Stimulated activated CD4-positive, alpha-beta T cell treated with anti-CD3 and anti-CD28 coated beads, Interleukin-1b, Interleukin-23, amount 100 ng/mL, for 24 hours (primary cell): ENCODE measurements around the gene SLC24A4.
"Not testable (repeated sequence)": the region's sequence is repeated elsewhere in the genome, so short reads cannot be mapped to it uniquely, and the experiment has no call there.

Experiments used
- DNase-seq, 4 experiments: peaks; one replicate each; pipeline ENCODE4 v3.0.0-alpha.2; 2020; ENCODE audit warnings: low read depth in 4 of 4, low spot score in 1 of 4

SLC24A4 gene

DNA sequence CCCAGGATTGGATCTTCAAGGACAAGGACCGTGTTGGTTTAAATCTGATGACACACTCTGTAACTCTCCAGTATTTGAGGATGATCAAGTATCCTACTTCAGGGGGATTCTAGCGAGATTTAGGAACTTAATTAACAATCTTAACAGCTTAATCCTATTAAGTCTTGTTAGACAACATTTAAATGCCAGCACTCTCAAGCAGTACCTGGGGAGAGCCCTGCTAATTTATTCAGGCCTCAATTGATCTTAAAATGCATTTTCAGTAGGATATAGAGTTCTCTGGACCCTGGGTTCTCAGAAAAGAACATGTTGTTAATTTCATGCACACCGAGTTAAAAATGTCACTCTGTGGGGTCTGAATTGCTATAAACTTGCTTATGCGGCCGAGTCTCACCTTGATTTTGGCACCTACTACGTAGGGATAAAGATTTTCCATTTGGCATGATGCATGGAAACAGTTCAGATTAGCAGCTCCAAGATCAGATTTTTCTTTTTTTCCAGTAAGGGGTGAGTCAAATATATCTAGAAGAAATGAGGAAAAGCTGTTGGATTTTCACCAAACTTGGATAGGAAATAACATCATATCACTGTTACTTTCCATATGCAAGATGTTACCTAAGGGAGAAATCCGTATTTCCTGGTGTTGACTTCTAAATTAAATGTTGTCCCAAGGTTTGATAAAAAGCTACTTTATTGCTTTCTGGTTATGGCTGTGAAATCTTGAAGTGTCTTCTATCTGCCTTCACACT, 76.1 kb downstream of the SLC24A4 start:
- no peak for DNase-seq

DNA sequence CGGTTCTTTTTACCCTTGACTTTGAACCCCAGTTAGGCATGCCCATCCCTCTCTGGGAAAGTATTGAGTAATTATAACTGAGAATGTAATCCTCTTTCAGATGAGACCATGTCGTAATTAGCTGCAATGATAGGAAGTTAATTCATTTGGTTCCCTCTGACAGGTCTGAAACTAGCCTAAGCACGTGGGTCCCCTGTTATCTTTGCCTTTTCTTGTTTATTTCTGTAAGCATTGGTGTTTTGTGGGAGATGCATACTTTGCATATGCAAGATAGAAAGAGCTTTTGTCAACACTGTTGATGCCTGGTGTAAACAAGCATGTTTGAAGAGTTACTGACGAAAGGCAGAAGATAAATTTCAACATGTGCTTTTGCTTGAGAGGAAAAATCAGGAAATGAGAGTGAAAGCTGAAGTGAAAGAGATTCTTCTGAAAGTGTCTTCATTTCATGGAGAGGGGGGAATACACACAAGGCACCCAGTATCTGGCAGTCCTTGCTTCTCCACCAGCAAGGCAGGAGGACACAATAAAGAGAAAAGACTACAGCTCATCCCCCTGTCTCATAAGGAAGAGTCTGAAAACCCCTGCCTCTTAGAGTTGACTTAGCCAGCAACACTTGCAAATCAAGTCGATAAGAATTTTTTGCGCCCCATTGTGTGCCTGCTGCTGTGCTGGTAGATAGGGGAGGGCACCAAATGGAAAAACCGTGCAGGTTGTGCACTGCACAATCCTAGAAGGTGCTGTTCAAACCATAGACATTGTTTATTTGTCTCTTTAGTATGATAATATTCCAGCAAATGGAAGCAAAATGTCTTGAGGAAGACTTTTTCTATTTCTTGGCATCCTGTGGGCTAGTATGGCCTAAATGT, 77.8 kb downstream of the SLC24A4 start:
- DNase-seq, result no peak

DNA sequence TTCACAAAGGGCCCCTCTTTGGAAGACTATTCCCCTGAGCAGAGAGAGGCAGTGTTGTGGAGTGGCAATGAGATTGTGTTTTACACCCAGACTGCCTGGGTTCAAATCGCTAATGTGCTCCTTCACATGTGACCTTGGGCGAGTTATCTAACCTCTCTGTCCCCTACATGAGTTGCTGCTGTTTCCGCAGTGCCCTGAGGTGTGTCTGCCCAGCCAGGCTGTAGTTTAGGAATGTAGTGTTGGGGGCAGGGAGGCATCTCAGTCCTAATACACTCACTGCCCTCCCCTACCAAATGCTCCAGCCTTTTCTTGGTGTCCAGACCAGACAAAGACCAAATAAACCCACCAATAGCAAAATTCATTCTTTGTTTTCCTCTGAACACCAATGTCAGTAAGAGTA, 78.6 kb downstream of the SLC24A4 start:
- no peak for DNase-seq

DNA sequence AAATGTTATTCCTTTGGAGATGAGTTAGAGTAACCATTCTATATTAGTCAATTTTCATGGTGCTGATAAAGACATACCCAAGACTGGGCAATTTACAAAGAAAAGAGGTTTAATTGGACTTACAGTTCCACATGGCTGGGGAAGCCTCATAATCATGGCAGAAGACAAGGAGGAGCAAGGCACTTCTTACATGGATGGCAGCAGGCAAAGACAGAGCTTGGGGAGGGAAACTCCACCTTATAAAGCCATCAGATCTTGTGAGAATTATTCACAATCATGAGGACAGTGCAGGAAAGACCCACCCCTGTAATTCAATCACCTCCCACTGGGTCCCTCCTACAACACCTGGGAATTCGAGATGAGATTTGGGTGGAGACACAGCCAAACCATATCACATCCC, 79.5 kb downstream of the SLC24A4 start:
- not testable (repeated sequence) for DNase-seq

DNA sequence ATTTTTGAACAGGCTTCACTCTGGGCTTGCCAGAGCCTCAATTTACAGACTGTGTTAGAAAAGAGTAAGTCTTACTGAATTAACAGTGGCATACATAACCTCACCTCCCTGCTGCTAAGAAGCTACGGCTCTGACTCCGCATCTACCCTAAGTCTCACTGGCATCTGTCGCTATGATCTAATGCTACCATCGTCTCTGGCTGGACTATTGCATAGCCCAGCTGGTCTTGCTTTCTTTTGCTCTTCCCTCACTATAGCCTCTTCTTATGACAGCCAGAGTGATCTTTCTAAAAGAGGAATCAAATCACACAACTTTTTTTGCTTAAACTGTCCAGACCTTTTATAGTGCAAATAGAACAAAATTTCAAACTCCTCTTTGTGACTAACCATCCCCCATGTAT, 81.1 kb downstream of the SLC24A4 start:
- DNase-seq, result no peak

DNA sequence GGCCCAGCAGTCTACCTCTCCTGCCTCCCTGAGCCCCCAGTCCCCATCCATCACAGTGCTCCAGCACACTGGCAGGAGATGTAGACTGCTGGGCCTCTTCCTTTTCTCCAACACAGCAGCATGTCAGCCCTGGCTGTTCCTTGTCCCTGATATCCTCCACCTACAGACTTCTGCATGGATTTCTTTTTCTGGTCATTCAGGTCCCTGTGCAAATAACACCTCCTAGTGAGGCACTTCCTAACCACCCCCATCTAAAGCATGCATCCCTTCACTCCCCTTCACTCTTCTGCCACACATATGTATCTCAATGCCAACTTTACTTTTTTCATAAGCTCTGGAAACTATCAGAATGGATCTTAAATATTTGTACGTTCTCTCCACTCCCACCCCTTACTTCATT, 81.5 kb downstream of the SLC24A4 start:
- no peak for DNase-seq

DNA sequence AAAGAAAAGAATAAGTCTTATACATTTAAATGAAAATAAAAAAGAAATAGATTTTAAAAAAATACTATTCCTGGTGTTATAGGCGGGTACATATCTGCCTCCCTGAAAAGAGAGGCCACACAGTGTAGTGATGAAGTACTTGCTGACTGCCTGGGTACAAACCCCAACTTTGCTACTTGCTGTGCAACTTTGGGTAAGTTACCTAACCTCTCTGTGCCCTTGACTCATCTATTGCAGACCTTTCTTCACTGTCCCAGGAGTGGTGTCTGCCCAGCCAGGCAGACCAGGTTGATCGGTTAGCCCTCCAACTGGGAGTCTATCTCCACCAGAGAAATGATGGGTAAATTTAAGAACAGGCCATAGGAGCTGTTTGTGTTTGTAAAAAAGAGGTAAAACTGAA, 82.0 kb downstream of the SLC24A4 start:
- no peak for DNase-seq

DNA sequence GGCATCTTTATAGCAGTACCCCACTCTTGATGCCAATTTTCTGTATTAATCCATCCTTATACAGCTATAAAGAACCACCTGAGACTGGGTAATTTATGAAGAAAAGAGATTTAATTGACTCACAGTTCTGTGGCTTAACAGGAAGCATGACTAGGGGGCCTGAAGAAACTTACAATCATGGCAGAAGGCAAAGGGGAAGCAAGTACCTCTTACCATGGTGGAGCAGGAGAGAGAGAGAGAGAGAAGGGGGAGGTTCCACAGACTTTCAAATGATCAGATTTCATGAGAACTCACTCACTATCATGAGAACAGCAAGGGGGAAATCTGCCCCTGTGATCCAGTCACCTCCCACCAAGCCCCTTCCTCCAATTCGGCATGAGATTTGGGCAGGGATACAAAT, 84.4 kb downstream of the SLC24A4 start:
- no peak for DNase-seq

DNA sequence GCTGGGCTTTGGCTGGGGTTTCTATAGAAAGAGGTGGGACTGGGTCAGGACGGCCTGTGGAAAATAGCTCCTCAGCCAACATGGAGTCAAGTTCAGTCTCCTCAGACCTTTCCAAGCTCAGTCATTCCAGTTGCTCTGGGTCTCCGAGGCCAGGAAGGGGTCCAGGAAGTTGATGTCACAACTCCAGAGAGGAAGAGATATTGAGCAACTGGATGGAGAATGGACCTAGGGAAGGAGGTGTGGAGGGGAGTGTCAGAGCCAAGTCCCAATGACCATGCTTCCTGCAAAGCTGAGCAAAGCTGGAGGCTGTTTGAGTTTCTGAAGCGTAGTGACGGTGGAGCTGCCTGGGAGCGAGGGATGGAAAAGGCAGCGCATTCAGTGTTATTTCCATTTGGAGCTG, 86.1 kb downstream of the SLC24A4 start:
- DNase-seq, result no peak

DNA sequence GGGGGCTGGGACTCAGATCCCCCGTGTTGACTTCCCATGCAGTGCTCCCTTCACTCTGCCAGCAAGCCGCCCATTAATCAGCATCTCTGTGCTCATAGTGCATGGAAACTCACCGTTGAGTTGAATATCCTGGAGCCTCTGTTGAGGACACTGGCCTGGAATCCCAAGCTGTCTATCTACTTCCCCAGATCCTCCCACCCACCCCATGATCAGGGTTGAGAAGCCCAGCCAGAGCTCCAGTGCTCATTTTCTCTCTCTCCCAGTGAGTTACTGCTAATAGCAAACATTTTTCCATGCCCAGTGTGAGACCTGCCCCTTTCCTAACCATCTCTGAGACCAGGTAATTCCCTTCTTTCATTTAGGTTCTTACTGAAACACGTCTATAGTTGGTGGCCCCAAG, 88.2 kb downstream of the SLC24A4 start:
- no peak for DNase-seq

DNA sequence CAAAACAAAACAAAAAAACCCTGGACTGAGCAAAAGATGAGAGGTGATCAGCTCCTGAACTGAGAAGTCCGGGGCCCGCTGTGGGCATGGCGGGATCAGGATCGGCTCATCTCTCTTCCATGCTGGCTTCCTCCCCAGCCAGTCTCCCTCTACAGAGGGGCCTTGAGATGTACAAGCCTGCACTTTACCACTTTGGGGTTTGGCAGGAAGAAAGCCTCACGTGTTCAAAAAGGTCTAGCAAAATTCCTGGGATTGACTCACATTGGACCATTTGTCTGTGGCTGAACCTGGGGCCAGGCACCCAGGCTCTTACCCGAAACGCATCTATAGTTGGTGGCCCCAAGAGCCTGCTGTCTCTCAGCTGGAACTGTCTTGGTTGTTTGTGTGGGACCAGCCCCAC, 89.0 kb downstream of the SLC24A4 start:
- no peak for DNase-seq

DNA sequence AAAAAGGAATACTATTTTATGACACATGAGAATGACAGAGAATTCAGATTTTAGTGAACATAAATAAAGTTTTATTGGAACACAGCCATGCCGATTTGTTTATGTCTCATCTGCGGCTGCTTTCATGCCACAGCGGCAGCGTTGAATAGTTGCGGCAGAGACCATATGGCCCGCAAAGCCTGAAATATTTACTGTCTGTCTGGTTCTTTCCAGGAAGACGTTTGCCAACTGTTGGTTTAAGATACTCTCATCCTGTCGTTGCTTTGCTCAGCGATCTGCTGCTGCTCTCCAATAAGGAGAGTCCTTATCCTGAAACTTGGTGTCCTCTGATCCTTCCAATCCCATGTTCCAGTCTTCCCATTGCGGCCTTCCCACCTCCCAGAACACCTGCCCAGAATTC, 89.9 kb downstream of the SLC24A4 start:
- DNase-seq, result no peak

DNA sequence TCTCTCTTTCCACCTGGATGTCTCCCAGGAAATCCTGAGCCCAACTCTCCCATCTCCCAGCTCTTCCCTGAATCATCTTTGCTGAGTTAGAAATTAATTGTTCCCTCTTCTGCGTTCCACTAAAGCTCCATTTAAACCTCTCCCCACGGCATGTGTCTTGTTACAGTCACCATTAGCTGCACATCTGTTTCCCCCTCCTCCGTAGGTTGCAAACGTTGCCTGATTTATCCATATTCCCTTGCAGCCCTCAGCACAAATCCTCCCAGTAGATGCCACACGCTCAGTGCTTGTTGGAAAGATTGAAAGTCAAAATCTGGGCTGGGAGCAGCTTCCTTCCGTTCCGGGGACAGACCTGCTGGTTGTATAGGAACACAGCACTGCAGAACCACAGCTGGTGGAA, 90.4 kb downstream of the SLC24A4 start:
- no peak for DNase-seq

DNA sequence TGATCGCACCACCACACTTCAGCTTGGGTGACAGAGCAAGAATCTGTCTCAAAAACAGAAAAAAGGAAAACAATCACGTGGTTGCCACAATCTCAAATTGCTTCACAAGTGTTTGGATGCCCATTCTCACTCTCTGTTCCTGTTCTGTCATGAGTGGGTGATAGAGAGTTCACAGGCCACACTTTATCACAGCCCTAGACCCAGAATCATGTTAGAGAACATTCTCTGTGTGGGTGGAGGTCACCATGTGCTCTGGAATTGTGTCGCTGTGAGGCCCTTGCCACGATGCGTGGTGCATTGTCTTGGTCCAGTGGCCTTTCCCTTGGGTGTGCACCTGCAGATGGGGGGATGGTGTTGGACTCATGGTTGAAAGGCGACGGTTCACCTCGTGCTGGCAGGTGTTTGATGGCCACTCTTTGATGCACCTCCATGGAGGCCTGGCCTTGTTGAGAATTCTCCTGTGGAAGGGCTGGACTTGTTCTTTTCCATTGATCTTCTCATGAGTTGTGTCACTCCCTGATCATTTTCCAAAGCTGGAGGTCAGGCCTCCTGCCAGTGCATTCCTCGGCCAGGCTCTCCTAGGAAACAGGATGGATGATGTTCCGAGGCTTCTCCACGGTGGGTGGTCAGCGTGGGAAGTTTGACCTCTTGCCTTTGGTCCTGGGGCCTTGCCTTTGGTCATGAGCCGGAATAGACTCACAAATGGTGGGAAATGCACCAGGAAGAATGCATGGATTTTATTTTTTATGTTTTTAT, 91.9 kb downstream of the SLC24A4 start:
- DNase-seq, result no peak

DNA sequence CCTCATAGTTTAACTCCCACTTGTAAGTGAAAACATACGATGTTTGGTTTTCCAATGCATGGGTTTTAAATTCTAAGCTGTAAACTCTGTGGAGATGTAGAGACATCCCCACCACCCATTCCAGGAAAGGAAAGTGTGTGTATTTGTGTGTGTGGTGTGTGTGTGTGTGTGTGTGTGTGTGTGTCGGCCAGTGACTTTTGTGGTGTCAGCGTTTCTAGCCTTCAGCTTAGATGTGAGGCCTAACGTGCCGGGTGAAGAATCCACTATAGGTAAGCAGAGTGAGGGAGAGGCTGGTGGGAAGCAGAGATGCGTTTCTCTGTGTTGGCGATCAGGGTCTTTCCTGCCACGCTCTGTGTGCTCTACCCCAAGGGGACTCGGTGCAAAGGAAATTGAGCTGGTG, 93.0 kb downstream of the SLC24A4 start:
- no peak for DNase-seq

DNA sequence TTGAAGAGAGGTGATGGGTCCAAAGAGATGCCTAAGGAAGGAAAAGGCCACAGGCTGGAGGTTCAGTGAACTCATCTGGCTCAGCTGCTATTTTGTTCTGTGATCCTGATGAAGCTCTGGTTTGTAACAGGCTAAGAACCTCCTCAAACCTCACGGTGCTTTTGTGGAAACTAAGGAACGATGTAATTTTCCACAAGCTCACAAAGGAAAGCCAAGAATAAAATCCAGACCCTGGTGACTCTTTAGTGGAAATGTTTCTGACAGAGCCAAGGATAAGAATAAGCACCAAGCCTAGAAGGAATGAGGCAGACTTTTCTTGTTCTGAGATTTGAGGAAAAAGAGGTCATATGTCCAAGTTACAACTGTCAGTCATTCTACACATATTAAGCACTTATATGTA, 93.6 kb downstream of the SLC24A4 start:
- no peak for DNase-seq

DNA sequence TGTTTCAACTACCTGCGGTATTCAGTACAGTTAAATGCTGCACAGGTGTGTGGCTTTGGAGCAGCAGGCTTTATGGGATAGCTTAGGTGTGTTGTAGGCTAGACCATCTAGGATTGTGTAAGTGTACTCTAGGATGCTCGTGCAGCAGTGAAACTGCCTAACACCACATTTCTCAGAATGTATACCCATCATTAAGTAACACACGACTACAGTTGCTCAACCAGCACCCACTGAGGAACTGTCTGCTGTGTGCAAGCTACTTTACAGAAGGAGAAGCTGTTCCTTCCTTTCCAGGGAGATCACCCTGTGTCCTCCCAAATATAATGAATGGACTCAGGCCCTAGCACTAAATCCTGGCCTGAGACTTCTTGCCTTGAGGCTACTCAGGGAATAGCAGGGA, 94.8 kb downstream of the SLC24A4 start:
- DNase-seq, result no peak

DNA sequence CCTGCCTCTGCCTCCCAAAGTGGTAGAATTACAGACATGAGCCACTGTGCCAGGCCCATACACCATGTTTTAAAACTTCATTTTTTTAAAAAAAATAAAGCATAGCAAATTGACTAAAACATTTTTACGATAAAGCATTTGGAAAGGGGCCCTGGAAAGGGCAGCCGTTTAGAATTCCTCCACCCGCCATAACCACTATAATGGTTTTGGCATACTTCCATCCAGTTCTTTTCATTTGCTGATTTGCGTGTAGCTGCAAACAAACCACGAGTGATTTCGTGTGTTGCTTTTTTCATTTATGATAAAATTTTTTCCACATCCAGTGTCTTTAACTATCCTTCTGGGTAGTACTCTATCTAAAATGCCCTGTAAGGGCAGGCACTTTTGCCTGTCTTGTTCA, 98.8 kb downstream of the SLC24A4 start:
- no peak for DNase-seq

DNA sequence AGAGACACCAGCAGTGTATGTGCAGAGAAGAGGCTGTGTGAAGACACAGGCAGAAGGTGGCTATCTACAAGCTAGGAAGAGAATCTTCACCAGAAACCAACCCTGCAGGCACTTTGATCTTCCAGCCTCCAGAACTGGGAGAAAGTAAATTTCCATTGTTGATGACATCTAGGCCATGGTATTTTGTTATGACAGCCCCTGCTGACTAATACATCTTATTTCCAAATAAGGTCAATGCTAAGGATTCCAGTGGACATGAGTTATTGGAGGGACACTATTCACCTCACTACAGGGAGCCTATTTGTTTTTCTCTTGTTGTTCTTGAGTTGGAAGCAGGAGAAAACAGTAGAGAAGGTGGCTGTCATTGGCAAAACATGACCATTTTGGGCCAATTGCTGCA, 102.1 kb downstream of the SLC24A4 start:
- DNase-seq, result no peak

DNA sequence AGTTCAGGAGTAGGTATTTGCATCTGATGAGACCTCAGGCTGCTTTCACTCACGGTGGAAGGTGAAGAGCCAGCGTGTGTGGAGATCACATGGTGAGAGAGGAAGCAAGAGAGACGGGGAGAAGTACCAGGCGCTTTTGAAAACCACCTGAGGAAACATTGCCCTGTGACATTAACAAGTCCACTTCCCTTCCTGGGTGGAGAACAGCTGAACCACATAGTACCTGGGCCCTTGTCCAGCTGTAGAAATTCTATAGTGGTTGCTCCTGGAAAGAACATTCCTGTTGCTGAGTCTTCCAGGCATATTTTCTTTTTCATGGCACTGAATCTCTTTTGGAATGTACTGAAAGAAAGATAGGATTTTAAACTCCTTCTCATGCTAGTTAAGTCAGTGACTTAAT, 103.3 kb downstream of the SLC24A4 start:
- no peak for DNase-seq

DNA sequence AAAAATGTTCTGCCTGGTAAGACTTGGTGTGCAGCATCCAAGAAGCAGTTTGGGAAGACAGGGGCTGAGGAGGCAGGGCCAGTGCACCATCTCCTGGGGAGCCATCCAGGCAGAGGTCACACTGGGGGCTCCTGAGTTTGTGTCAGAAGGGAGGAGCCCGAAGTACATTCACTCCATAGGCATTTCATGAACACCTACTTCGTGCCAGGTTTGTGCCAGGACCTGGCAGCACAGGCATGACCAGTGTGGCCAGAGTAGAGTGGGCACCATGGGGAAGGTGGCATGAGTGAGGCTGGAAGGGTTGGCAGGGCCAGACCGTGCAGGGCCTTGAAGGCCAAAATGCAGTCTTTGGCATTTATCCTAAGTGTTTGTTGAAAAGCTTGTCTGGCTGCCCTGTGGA, 104.1 kb downstream of the SLC24A4 start:
- no peak for DNase-seq

DNA sequence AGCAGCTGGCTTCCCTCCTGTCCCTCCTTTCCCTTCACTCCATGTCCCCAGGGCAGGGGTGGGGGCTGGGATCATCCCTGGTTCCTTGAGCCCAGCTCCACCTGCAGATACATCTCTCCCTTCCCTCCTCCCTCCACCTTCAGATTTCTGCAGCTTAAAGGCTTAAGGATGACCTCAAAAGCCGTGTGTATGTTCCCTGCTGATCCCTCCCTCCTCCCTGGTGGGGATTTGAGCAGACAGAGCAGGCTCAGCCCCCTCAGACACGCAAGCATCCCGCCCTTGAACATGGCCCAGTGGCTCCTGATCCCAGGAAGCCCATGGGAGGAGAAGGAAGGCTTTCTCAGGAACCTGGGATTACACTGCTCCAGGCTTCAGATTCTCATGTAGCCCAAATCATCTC, 107.7 kb downstream of the SLC24A4 start:
- no peak for DNase-seq
